ENCODE data around the gene MAP3K9. TPM values are rescaled to one million over a fixed set of nuclear protein-coding genes. Genes with fewer than 3 reads are reported as not detected.

The MAP3K9 gene
- total and polyA plus RNA-seq, 2 of the 8 experiments (the other 6 are each of a cell fraction or from before 2014, with no cell fraction given): 9.8 to 24.7 TPM

- Histone ChIP-seq H2BK12ac (ENCODE audit: low read depth, low read length) (no peak overlapping the region), H3K9me3 (ENCODE audit: insufficient read depth in 2 of 2, low read depth in 1 of 2, low read length in 1 of 2) (no peaks in the 10 kb centered on the region), H4K8ac (ENCODE audit: extremely low read depth, insufficient read depth, low read length) (no peak overlapping the region), H4K5ac (ENCODE audit: insufficient read length, low read depth, low read length) (no peak overlapping the region), H2AK5ac (ENCODE audit: low read depth, low read length) (no peak overlapping the region), H3K27me3 (replicated peaks in 1 of 4; ENCODE audit: control insufficient read depth in 3 of 4, extremely low read depth in 1 of 4, insufficient read depth in 3 of 4, low read length in 3 of 4) (no peaks in the 10 kb centered on the region), H4K20me1 (replicated peaks in 1 of 2; ENCODE audit: control insufficient read depth in 1 of 2, insufficient read depth in 2 of 2, low read length in 2 of 2) (peaks cover 5 to 12% of the 10 kb centered on the region in 2 experiments), H3K79me2 (ENCODE audit: control insufficient read depth in 1 of 2, insufficient read depth in 2 of 2, low read length in 2 of 2) (peaks cover 0 to 74% of the 10 kb centered on the region in 2 experiments), H3K14ac (ENCODE audit: insufficient read length) (no peak overlapping the region), H3K18ac (ENCODE audit: extremely low read depth, low read length) (peak overlapping the region; percentile 51; the same call in 1 of the 2 replicates), H3K23me2 (ENCODE audit: low read depth, low read length) (peaks cover 9% of the 10 kb centered on the region), H3K79me1 (ENCODE audit: low read depth, low read length) (peaks cover 4% of the 10 kb centered on the region; the same call in 1 of the 2 replicates), H2BK15ac (ENCODE audit: low read length) (no peak overlapping the region), H3K4me1 (replicated peaks in 1 of 4; ENCODE audit: control insufficient read depth in 3 of 4, insufficient read depth in 4 of 4, low read length in 3 of 4) (peaks cover 0 to 3% (median 2%) of the 10 kb centered on the region in 4 experiments; a peak in 4 of 7 replicates), H3K23ac (ENCODE audit: insufficient read length) (no peak overlapping the region), H2BK120ac (replicated peaks; ENCODE audit: low read depth, low read length) (no peak overlapping the region), H3K4me2 (ENCODE audit: insufficient read depth in 1 of 2, low read depth in 2 of 2, low read length in 2 of 2) (peak overlapping the region; percentile 76 to 87), H2BK5ac (ENCODE audit: low read depth, low read length) (no peak overlapping the region), H3K27ac (ENCODE audit: low read depth, low read length) (no peak overlapping the region), H2AFZ (ENCODE audit: low read length) (no peak overlapping the region), H3K36me3 (ENCODE audit: control insufficient read depth in 2 of 4, insufficient read depth in 4 of 4, low read length in 3 of 4) (no peaks in the 10 kb centered on the region), H3K56ac (replicated peaks; ENCODE audit: insufficient read length, low read depth, low read length) (no peak overlapping the region), H3K4me3 (ENCODE audit: extremely low read depth in 1 of 4, insufficient read depth in 2 of 4, low read depth in 3 of 4, low read length in 4 of 4) (peak overlapping the region; percentile 66 to 88 (median 71)), H3K4ac (replicated peaks; ENCODE audit: insufficient read length, low read depth, low read length) (no peak overlapping the region), H2BK20ac (ENCODE audit: low read length) (no peak overlapping the region), H3K9ac (replicated peaks in 1 of 4; ENCODE audit: extremely low read depth in 1 of 4, low read depth in 3 of 4, low read length in 3 of 4) (peak overlapping the region in 3 of 4 experiments; percentile 26 to 73 (median 71); a peak in 4 of 7 replicates), H4K91ac (replicated peaks; ENCODE audit: insufficient read length, low read length) (no peak overlapping the region)
- CTCF ChIA-PET (ENCODE audit: partially characterized antibody): interaction anchor here (1.4 to 3.6 kb wide), 2 partner anchors 10 to 94 kb away, joined by 8 to 18 read pairs; no protein-coding TSS in a partner anchor
- peak; percentile 51 for TF ChIP-seq ASH2L (IDR thresholded peaks at IDR 0.05; ENCODE audit: low read length)
- 0 out of 2 replicates have a peak, but pooled peaks have one; percentile 9 for TF ChIP-seq RBBP5 (IDR thresholded peaks at IDR 0.05; ENCODE audit: borderline replicate concordance, low read depth, low read length)
- TF ChIP-seq EGR1 (IDR thresholded peaks at IDR 0.05; ENCODE audit: borderline replicate concordance, low read depth, low read length): no peak
- TF ChIP-seq SAP30 (IDR thresholded peaks at IDR 0.05; ENCODE audit: insufficient read depth, insufficient replicate concordance, low read length): peak; percentile 71
- no peak for DNase-seq (ENCODE audit: low read depth in 1 of 2, low spot score in 2 of 2)
- POLR2A ChIA-PET (ENCODE audit: partially characterized antibody): interaction anchor here (0.6 to 3.6 kb wide), 10 partner anchors 8 to 778 kb away, joined by 3 to 57 read pairs (median 4); no protein-coding TSS in a partner anchor
- WGBS, 2 experiments (ENCODE audit: extremely low coverage in 1 of 2, insufficient coverage in 1 of 2, insufficient read length in 1 of 2, insufficient replicate concordance in 2 of 2, low coverage in 1 of 2, low lambda C conversion rate in 2 of 2, missing lambda C conversion rate in 1 of 2): 3% methylated on average over 6 of the region's 6 CpGs; no CpG with 5 or more reads in 1 of the 2 experiments
- peak; percentile 71 for FAIRE-seq
Observed at GRCh38 chr14:70807898-70808415, 1.4 kb downstream of the MAP3K9 start.

Measured in H1 (cell line).